A673 (cell line): ENCODE results near the gene PIANP. TPM values are rescaled to one million over a fixed set of nuclear protein-coding genes. Genes with fewer than 3 reads are reported as not detected.

ENCODE experiments used
- BruUV-seq: library from RNA; stranded (reverse); fragments of 400-500 nt; replicated peaks from 2 replicates; lab custom pipeline; 2021; lab: Mats Ljungman, UMichigan
- CTCF ChIA-PET: fragments of 300-600 bp; sonication (Branson Sonifier 250); formaldehyde crosslinking; loops from one replicate; lab custom pipeline; 2022; ENCODE audit warnings: antibody characterized with exemption; lab: Charles Lee
- POLR2A ChIA-PET: fragments of 300-600 bp; sonication (Branson Sonifier 250); formaldehyde crosslinking; loops from one replicate; lab custom pipeline; 2022; ENCODE audit warnings: antibody characterized with exemption; ENCODE audit not compliant: low non-redundant PET; lab: Charles Lee
- DNase-seq: peaks from one replicate; pipeline ENCODE4 v3.0.0-alpha.2; 2015; ENCODE audit warnings: low spot score
- H3K27ac ChIP-seq: fragments of 200-600 bp; sonication (generic); 2 replicates; pipeline ENCODE4 v1.5.1; 2016; ENCODE audit warnings: mixed run types, low read depth, mild to moderate bottlenecking, mixed read lengths, antibody characterized with exemption, low read length; ENCODE audit not compliant: poor library complexity, severe bottlenecking
- H3K27me3 ChIP-seq: fragments of 200-600 bp; sonication (generic); replicated peaks from 2 replicates; pipeline ENCODE4 v1.6.1; 2017; ENCODE audit warnings: mixed run types, low read depth, mild to moderate bottlenecking, mixed read lengths, antibody characterized with exemption, low read length; ENCODE audit not compliant: insufficient read depth, poor library complexity
- H3K36me3 ChIP-seq: fragments of 200-600 bp; sonication (generic); 2 replicates; pipeline ENCODE4 v1.6.1; 2016; ENCODE audit warnings: mixed run types, mild to moderate bottlenecking, mixed read lengths, antibody characterized with exemption, low read length; ENCODE audit not compliant: insufficient read depth, poor library complexity, severe bottlenecking
- H3K4me1 ChIP-seq: fragments of 200-600 bp; sonication (generic); 2 replicates; pipeline ENCODE4 v1.6.1; 2017; ENCODE audit warnings: mixed run types, mild to moderate bottlenecking, mixed read lengths, antibody characterized with exemption, low read length; ENCODE audit not compliant: insufficient read depth, poor library complexity, severe bottlenecking
- H3K4me3 ChIP-seq: fragments of 200-600 bp; sonication (generic); 2 replicates; pipeline ENCODE4 v1.5.1; 2016; ENCODE audit warnings: low read depth, mixed run types, mild to moderate bottlenecking, mixed read lengths, low read length; ENCODE audit not compliant: poor library complexity, severe bottlenecking
- H3K9me3 ChIP-seq: fragments of 200-600 bp; sonication (generic); 2 replicates; pipeline ENCODE4 v1.6.1; 2016; ENCODE audit warnings: mixed run types, low read depth, mild to moderate bottlenecking, mixed read lengths, antibody characterized with exemption, low read length; ENCODE audit not compliant: poor library complexity, severe bottlenecking
- CTCF ChIP-seq: fragments of 300-800, 200-600 bp; sonication (generic); conservative IDR thresholded peaks from 2 replicates; pipeline ENCODE4 v1.5.1; 2017; ENCODE audit warnings: low read depth, mild to moderate bottlenecking, antibody characterized with exemption, low read length, moderate library complexity, mixed read lengths
- EZH2 ChIP-seq: fragments of 200-600 bp; sonication (generic); IDR thresholded peaks from 2 replicates; pipeline ENCODE4 v1.6.1; 2017; ENCODE audit warnings: borderline replicate concordance, low read depth, mild to moderate bottlenecking, mixed read lengths, antibody characterized with exemption, low read length; ENCODE audit not compliant: poor library complexity, severe bottlenecking
- intact Hi-C: fragments of 100-400 bp; cut with micrococcal nuclease; formaldehyde crosslinking; loops from one replicate; pipeline ENCODE4 v1.10.0; 2022; ENCODE audit not compliant: unreplicated experiment
- total RNA-seq: library from RNA; stranded (reverse); gene quantifications from 2 replicates; pipeline ENCODE4 v1.2.3, GENCODE V29; 2021

The PIANP gene
- total RNA-seq, 1 experiment from 2014 or later: 0.80 TPM

DNA sequence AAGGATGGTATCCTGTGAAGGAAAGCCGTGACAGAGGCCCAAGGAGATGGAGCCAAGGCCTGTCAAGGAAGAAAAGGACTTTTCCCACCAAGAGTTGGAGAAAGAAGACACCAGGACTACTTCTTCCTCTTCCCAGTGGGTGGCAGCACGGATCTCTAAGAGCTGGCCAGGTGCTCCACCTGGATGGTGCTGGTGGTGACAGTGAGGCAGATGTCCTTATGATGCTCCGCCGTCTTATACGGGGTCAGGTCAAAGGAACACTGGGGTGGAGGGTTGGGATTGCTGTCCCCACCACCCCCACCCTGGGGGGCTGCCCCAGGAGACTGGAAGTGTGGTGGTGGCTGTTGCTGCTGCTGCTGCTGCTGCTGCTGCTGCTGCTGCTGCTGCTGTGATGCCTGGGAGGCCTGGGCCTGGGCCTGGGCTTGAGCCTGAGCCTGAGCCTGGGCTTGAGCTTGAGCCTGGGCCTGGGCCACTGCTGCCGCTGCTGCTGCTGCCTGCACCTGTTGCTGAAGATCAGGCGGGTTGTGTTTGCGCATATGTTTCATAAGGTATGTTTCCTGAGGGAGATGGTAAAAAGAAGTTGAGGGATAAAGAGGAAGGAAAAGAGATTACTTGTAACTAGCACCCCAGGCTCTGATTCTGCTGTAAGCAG lies 32.9 kb downstream of the PIANP start:
- no peak overlapping the region for H3K27ac ChIP-seq
- no TSS peak for BruUV-seq
- ChIA-PET POLR2A (no interaction called here), CTCF (no interaction called here)
- intact Hi-C loops: no loop called here
- H3K9me3 ChIP-seq: no peaks in the 10 kb centered on the region
- DNase-seq: no peak
- H3K4me1 ChIP-seq: peaks cover 6% of the 10 kb centered on the region
- H3K27me3 ChIP-seq: no peaks in the 10 kb centered on the region
- H3K4me3 ChIP-seq: no peak overlapping the region
- peaks cover 59% of the 10 kb centered on the region for H3K36me3 ChIP-seq
- TF ChIP-seq CTCF: 0 out of 2 replicates have a peak, but pooled peaks have one; percentile 21
- TF ChIP-seq EZH2: no peak

GRCh38 chr12:6666211-6666610 lies 34.4 kb downstream of the PIANP start:
- Histone ChIP-seq H3K4me3 (no peak overlapping the region), H3K27me3 (no peaks in the 10 kb centered on the region), H3K4me1 (peaks cover 11% of the 10 kb centered on the region), H3K27ac (no peak overlapping the region), H3K36me3 (peaks cover 44% of the 10 kb centered on the region), H3K9me3 (no peaks in the 10 kb centered on the region)
- TF ChIP-seq CTCF (no peak), EZH2 (no peak)
- POLR2A ChIA-PET: no interaction called here
- DNase-seq: no peak
- no TSS peak for BruUV-seq
- intact Hi-C loops: no loop called here
- CTCF ChIA-PET: no interaction called here

GRCh38 chr12:6664902-6665301 lies 35.7 kb downstream of the PIANP start:
- intact Hi-C loops: no loop called here
- CTCF ChIA-PET: interaction anchor here (0.7 to 0.9 kb wide), 2 partner anchors 24 to 157 kb away, joined by 4 to 5 read pairs; partner anchors contain the start of genes GPR162 and ZNF384

More at GRCh38 chr12:6664902-6665301, 35.7 kb downstream of the PIANP start:
- TF ChIP-seq CTCF (no peak), EZH2 (no peak)
- POLR2A ChIA-PET: interaction anchor here (0.6 to 0.7 kb wide), 2 partner anchors 56 to 208 kb away, joined by 3 to 10 read pairs; partner anchors contain the start of gene SPSB2
- Histone ChIP-seq H3K9me3 (no peaks in the 10 kb centered on the region), H3K36me3 (peaks cover 31% of the 10 kb centered on the region), H3K27me3 (no peaks in the 10 kb centered on the region), H3K4me1 (peaks cover 11% of the 10 kb centered on the region), H3K27ac (no peak overlapping the region), H3K4me3 (no peak overlapping the region)
- DNase-seq: no peak
- BruUV-seq: no TSS peak
